C4-2B (cell line): Measurements from ENCODE around the gene ITGB5.

ENCODE experiments used
- H3K27ac ChIP-seq: fragments of 450-650 bp; 2 replicates; pipeline ENCODE4 v1.5.1; 2017
- ZFX ChIP-seq: fragments of 450-650 bp; IDR thresholded peaks from 2 replicates; pipeline ENCODE4 v1.6.1; 2017
- TF ChIP-seq, protein P1 (sequence below): fragments of 450-650 bp; conservative IDR thresholded peaks from 2 replicates; pipeline ENCODE4 v1.5.1; 2017; ENCODE audit warnings: mild to moderate bottlenecking

ITGB5 gene

DNA sequence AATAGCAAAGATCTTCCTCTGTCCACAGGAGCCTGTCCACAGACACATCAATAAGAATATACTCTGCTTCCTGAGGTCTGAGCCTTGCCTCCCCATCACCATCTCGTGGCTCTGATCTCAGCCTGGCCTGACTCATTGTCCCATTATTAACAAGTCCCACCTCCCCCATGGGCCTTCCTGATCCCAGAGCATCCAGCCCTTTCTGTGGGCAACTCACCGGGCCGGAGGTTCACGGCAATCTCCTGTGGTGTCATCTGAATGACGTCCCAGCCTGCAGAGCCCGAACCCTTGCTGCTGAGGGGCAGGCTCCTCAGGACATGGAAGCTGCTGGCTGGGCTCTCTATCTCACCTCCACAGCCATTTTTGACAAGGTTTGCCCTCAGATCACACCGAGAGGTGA lies 28.1 kb downstream of the ITGB5 start:
- no peak overlapping the region for H3K27ac ChIP-seq
- TF ChIP-seq, protein P1, sequence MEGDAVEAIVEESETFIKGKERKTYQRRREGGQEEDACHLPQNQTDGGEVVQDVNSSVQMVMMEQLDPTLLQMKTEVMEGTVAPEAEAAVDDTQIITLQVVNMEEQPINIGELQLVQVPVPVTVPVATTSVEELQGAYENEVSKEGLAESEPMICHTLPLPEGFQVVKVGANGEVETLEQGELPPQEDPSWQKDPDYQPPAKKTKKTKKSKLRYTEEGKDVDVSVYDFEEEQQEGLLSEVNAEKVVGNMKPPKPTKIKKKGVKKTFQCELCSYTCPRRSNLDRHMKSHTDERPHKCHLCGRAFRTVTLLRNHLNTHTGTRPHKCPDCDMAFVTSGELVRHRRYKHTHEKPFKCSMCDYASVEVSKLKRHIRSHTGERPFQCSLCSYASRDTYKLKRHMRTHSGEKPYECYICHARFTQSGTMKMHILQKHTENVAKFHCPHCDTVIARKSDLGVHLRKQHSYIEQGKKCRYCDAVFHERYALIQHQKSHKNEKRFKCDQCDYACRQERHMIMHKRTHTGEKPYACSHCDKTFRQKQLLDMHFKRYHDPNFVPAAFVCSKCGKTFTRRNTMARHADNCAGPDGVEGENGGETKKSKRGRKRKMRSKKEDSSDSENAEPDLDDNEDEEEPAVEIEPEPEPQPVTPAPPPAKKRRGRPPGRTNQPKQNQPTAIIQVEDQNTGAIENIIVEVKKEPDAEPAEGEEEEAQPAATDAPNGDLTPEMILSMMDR, result no peak
- no peak for TF ChIP-seq ZFX

DNA sequence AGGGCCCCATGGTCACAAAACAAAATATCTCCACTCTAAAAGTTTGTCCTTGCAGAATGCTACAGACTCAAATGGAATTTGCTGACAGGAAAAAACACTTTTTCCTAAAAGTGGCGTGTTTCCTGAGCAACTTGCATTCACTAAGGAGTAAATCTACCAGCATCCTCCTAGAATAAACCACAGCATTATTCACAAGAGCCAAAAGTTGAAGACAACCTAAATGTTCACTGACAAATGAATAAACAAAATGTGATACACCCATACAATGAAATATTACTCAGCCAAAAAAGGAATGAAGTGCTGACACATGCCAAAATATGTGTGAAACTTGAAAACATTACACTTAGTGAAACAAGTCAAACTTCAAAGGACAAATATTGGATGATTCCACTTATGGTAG lies 28.9 kb downstream of the ITGB5 start:
- no peak overlapping the region for H3K27ac ChIP-seq
- no peak for TF ChIP-seq ZFX
- TF ChIP-seq, protein P1, result no peak

DNA sequence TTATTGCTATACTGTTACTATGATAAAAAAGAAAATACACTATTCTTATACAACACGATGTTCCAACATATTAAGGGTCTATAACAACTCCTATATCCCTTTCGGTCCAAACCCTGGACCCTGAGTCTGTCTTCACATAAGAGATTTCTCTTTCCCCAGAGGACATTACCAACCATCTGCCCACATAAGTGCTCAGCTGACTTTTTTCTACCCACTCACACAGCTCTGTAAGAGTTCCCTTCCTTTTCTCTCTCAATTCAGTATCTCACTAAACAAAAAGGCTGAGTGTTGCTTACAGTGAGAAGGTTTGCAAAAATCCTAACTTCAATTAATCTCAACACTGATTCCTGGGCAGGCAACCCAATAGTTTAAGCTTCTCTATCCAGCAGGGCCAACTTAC lies 30.5 kb downstream of the ITGB5 start:
- TF ChIP-seq, protein P1, result no peak
- no peak for TF ChIP-seq ZFX
- H3K27ac ChIP-seq, result no peak overlapping the region

DNA sequence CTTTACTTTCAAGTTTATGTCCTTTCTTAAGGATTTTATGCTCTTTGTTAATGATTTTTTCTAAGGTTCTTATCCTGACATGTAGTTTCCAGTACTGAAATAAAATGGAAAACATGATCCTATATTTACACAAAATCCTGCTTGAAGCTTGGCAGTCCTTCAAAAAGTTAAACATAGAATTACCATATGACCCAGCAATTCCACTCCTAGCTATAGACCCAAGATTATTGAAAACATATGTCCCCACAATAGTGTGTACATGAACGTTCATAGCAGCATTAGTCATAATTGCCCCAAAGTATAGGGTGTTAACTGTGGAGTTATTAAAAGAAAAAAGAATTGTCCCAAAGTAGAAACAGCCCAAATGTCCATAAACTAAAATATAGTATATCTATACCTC lies 33.2 kb downstream of the ITGB5 start:
- no peak overlapping the region for H3K27ac ChIP-seq
- TF ChIP-seq ZFX, result no peak
- TF ChIP-seq, protein P1, result no peak

DNA sequence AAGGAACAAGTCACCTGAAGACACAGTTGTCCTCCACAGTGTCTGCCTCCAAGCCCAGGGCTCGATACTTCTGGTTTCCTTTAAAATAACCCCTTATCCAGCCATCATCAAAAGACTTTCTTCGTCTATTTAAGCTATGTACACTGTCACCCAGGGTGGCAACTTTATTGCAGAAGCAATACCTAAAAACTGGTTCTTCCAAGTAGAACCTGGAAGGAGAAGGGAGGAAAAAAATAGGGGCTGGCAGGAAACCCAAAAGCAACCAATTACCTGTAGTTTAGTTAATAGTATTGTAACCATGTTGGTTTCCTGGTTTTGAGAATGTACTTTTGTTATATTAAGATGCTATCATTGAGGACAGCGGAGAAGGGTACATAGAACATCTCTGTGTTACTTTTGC lies 33.7 kb downstream of the ITGB5 start:
- no peak overlapping the region for H3K27ac ChIP-seq

DNA sequence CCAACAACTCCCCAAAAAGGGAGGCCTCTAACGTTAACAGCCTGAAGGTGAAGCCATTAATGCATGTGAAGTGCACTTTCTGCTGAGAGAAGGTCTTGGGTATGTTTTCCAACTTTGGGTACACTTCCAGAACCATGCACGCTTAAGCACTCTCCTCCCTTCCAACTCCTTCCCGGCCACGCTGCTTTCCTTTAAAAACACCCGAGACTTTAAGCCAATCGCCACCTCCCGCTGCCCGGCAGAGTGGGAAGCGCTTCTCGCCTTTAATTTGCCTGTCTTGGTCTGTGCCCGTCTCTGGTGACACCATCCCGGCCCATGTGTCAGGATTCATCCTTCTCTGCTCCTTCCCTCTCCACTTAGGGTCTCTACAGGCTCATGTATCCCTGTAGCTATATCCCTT lies 35.3 kb downstream of the ITGB5 start:
- H3K27ac ChIP-seq, result no peak overlapping the region
- TF ChIP-seq ZFX, result no peak
- TF ChIP-seq, protein P1, result no peak

More for the DNA sequence above, 33.7 kb downstream of the ITGB5 start:
- TF ChIP-seq, protein P1, result no peak
- TF ChIP-seq ZFX, result no peak

DNA sequence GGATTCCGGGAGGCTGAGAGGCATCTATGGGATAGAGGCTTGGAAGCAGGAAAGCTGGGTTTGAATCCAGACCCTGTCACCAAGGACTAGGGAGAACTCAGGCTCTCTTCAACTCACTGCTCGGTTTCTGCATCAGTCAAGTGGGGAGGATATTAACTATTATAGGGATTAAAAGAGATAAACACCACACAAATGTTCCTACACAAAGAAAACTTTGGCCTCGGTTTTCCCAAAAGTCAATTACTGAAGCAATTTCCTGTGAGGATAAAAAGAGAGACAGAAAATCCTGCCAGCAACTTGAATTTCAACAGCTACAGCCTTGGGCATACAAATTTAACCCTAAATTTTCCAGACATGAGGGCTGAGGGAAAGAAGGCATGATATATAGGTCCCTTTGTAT lies 36.0 kb downstream of the ITGB5 start:
- no peak for TF ChIP-seq ZFX
- TF ChIP-seq, protein P1, result no peak
- no peak overlapping the region for H3K27ac ChIP-seq
